ENCODE data around the gene PABPN1L. TPM values are rescaled to one million over a fixed set of nuclear protein-coding genes. Genes with fewer than 3 reads are reported as not detected.

The PABPN1L gene
- total RNA-seq, 1 experiment from 2014 or later = not detected

DNA sequence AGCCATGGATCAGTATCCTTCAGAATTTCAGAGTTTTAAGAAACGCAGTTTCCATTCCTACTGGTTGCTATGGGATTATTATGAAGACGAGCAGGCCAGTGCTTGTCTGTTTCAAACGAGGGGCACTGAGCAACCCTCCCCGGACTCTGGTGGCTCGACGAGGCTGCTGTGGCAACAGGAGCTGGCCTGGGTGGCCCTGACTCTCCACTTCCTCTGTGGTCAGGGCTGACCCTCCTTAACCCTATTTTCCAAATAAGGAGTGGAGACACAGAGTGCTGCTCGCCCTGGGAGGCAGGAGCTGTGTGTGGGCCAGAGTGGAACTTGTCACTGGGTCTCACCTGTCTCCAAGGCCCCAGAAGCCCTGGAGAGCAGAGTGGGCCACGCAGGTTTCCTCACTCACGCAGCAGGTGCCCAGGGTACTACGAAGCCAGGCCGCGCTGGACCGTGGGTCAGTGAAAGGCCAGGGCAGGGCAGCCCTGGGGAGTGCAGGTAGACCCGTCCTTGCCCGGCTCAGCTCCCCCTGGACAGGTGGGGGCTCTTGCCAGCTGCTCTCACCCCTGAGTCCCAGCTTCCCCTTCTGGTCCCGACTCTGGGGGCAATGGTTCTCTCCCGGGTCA, 13.0 kb downstream of the PABPN1L start:
- no peak for DNase-seq (ENCODE audit: low read depth)

DNA sequence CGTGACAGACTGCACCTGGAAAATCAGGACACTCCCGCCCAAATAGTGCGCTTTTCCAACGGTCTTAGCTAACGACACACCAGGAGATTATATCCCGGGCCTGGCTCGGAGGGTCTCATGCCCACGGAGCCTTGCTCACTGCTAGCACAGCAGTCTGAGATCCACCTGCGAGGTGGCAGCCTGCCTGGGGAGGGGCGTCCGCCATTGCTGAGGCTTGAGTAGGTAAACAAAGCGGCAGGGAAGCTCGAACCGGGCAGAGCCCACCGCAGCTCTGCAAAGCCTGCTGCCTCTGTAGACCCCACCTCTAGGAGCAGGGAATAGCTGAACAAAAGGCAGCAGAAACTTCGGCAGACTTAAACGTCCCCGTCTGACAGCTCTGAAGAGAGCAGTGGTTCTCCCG, 14.8 kb downstream of the PABPN1L start:
- no peak for DNase-seq (ENCODE audit: low read depth)

DNA sequence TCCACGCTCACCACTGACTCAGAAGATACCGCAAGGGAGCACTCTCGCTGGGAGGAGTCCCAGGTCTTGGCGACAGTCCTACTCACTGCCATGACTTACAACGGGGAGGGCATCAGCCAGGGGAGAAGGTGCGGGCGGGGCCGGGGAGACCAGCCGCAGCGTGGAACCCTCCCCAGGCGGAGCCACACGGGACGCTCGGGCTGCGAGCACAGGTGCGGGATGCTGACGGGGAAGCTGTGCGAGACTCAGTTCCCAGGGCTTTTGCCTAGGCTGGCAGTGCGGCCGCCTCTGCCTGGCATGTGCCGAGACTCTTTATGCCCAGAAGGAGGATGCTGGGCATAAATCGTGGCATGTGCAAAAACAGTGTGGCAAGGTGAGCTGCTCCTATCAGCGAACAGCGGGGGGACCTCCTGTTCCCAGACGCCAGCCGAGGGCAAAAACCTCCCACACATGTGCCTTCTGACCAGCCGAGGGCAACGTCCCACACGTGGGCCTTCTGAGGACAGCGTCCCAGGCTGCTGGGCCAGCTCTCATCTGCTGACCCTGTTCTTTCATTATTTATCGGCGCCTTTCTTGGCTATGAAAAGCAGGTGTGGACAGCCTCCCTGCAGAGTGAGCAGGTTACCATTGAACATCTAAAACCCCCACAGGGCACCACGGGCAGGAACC, 15.8 kb downstream of the PABPN1L start:
- no peak for DNase-seq (ENCODE audit: low read depth)

DNA sequence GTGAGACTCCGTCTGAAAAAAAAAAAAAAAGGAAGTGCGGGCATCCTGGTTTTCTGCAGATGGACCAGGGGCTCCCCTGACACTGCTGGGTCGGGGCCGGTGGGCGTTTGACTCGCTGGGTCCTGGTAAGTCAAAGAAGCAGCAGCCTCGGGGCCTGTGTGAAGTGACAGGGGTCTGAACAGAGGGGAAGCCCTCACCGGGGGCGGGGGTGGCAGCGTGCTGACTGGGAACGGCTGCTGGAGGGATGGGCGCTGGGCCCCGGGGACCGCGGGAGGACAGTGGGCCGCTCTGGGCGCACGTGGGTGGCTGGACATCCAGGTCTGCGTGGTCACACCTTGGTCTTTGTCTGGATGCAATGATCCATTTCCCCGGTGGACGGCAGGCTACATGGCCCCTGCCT, 17.9 kb downstream of the PABPN1L start:
- DNase-seq (ENCODE audit: low read depth) = no peak

DNA sequence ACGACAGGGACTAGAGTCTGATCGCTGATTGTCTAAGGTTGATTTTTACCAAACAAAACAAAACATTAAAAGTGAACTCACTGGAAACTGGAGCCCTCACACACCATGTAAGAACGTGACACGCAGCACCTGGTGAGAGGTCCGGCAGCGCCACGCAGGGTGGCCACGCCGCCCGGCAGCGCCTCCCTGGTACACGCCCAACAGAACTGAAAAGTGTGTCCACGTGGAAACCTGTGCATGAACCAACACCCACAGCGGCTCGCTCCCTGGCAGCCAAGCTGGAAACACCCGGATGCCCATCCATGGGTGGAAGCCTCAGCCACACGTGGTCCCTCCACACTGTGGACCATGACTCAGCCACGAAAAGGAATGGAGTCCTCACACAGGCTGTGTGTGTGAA, 18.8 kb downstream of the PABPN1L start:
- DNase-seq (ENCODE audit: low read depth) = no peak

DNA sequence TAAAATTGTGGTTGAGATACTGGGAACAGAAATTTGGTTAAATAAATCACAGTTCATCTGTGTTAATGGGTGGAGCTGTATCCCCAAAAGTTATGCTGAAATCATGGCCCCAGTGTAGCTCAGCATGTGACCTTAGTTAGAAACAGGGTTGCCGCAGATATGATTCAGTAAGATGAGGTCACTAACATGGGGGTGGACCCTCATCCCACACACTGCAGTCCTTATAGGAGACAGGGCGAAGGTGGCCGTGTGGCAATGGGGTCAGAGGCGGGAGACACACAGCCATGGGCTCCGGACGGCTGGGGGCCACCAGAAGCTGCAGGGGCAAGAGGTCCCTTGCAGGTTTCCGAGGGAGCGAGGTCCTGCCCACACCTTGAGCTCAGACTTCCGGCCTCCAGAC, 20.4 kb downstream of the PABPN1L start:
- no peak for DNase-seq (ENCODE audit: low read depth)

DNA sequence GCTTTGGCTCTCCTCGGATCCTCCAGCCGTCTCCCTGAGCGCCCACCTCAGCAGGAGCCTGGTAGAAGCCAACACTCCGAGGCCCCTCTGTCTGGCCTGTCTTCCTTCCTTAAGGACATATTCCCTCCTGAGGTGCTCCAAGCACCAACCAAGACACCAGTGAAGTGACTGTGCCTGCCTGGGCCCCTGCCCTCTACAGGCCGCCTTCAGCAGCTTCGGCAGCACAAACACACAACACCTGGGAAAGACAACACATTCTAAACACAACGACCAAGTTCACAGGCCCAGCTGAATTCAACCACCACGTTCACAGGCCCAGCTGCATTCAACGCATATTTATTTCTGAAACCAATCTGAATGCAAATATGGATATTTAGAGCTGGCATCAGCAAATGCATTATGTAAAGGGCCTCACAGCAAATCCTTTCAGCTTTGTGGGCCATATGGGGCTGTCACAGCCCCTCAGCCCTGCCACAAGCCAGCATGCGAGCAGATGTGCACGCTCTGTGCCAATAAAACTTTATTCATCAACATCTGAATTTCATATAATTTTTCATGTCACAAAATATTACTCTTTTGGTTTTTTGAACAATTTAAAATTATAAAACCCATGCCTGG, 21.9 kb downstream of the PABPN1L start:
- no peak for DNase-seq (ENCODE audit: low read depth)

DNA sequence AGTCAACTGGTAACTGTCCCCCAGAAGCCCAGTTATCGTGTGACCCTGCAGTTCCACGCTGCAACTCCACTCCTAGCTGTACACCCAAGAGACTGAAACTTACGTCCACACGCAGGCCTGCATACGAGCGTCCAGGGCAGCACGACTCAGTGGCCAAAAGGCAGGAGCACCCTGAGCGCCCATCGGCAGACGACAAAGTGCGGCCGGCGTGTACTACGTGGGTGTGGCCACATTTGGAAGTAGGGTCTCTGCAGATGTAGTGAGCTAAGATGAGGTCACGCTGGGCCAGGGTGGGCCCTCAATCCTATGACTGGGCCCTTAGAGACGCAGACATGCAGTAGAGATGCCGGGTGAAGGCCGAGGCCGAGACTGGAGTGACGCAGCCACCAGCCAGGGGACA, 23.2 kb downstream of the PABPN1L start:
- DNase-seq (ENCODE audit: low read depth) = no peak

DNA sequence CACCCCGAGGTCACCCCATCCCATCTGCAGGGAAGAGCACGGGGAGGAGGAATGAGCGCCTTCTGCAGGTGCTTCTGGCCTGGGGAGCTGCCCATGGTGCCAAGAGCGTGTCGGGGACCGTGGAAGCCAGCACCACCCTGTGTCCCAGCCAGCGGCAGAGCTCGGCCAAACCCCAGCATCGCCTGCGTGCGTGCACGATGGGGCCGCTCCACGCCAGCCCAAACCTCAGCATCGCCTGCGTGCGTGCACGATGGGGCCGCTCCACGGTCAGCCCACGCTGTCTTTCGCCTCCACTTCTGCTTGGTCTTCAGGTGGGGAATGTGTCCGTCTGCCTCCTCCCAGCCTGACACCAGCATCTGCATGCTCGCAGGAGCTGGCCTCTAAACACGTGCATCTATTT, 23.7 kb downstream of the PABPN1L start:
- no peak for DNase-seq (ENCODE audit: low read depth)

DNA sequence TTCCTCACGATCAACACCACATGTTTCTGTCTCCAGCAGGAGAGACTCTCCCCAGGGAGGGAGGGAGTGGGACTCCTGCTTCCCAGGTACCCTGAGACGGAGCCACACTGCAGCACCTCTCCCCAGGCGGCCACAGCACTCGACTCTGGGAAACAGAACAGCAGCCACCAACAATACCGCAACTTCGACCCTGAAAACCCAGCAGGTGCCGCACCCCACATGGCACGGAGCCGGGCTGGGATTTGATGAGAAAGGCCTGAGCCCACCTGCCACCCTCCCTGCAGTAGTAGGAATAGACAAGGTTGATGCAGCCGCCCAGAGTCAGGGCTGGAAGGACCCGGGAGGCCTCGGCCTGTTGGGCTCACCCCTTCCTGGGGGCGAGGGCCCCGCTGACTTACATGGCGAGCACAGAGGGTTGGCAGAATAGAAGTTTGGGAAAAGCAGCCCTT, 24.1 kb downstream of the PABPN1L start:
- no peak for DNase-seq (ENCODE audit: low read depth)

DNA sequence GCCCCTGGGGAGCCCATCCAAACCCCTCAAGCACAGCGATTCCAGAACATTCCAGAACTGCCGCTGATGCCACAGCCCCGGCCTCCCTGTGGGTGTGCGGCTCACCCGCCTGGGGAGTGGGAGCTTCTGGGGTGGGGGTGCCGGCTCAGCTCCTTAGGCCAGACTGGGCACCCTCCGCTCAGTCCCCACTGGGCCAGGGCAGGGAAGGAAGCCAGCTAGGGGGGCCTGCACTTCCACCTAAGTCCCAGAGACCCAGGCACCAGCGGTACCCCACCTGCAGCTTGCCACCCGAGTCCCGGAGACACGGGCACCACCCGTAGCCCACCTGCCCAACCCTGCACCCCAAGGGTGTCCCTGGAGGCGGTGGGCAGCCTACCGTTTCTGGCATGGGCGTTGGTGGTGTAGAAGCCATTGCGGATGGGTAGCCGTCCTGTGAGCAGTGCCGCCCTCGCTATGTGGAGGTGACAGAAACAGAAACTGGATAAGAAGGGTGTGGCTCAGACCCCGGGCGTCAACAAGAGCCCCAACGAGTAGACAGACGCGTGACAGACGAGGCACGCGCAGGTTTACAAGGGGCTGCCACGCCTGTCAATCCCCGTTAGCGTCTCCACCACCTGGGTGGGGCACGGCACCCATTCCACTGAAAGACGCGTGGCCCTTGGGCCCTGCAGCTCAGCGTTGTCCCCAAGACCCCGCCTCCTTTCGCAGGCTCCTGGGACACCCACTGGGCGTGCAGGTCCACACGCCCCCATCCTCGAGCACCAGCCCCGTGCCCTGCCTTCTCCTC, 24.7 kb downstream of the PABPN1L start:
- no peak for DNase-seq (ENCODE audit: low read depth)

DNA sequence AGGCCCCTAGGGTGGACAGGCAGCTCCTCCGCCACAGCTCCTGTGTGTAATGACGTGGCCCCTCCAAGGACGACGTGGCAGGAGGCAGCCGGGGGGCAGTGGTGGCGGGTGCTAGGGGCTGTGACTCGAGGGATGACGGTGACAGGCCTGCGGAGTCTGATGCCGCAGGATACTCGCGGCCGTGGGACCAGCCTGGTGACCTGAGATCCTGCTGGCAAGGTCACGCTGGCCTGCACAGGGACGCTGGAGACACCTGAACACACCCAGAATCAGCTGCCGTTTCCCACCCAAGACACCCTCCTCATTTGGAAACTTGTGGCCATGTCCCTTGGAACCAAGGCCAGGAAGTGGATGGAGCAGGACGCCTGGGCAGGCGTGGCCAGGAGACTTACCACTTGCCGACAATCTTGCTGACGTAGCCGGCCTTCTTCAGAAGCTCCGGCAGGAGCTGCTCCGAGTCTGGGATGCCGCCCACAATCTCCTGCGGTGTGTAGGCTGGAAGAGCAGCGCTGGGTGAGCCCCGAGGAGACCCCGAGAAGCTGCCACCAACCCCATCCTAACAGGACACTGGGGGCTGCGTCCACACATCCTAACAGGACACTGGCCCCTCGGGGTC, 25.8 kb downstream of the PABPN1L start:
- no peak for DNase-seq (ENCODE audit: low read depth)

DNA sequence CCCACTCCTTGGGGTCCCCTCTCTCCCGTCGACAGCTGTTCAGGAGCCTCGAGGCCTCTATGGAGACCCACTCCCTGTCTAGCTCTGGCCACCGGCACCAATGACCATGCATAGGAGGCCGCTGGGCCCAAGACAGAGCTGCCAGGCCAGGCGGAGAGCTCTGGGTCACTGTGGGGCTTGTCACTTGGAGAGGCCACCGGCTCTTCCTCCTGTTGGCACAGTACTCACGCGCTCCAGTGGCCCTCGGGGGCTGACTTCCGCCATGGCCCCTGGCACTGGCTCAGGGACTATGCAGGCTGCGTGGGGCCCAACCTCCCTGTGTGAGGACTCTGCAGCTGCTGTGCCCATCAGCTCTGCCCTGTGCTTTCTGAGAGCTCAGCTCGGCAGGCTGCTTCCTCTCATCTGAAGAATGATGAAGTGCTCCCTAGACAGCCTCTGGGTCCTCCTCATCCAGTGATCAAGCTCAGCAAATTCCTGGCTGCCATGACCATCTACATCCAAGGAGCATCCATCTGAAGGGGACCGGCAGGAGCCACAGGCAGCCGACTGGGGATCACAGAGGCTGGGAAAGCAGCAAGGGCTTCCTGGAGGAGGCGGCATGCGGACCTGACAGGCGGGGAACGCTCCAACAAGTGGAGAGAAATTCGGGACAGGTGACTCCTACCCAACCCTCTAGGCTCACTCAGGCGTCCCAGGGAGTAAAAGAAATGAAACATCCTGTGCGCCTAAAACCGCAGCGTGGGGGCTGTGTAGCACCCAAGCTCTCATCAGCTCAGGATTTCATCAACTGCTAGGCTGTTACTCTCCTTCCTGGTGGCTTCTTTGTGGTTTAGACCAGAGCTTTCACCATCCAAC, 26.5 kb downstream of the PABPN1L start:
- no peak for DNase-seq (ENCODE audit: low read depth)

DNA sequence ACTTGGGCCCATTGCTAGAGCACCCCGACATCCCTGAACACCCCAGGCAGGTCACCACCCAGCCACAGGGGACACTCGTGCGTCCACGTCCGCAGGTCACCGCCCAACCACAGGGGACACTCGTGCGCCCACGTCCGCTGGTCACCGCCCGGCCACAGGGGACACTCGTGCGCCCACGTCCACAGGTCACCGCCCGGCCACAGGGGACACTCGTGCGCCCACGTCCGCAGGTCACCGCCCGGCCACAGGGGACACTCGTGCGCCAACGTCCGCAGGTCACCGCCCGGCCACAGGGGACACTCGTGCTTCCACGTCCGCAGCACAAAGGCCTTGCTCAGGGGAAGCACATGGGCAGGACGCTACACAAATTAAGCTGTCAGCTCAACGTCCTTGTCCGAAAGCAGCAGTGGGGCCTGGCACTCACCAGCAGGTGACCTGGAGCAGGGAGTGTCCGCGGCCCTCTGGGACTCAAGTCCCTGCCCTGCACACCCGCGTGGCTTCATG, 27.4 kb downstream of the PABPN1L start:
- no peak for DNase-seq (ENCODE audit: low read depth)

DNA sequence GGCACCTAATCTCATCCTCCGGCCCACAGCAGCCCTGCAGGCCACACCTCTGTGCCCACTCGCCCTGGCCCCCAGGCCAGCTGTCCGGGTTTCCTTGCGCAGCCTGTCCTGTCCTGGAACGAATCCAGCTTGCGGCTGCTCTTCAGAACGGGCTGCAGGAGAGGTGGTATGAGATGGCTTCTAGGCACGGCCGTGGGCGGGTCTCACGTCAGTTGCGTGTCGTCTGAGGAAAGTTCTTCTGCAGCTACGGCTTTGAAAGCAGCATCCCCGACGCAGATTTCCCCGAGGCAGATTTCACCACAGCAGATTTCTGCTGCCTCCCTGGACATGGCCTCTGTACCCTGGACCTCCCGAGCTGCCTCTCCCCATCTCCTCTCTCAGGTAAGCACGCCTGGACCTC, 27.9 kb downstream of the PABPN1L start:
- no peak for DNase-seq (ENCODE audit: low read depth)

DNA sequence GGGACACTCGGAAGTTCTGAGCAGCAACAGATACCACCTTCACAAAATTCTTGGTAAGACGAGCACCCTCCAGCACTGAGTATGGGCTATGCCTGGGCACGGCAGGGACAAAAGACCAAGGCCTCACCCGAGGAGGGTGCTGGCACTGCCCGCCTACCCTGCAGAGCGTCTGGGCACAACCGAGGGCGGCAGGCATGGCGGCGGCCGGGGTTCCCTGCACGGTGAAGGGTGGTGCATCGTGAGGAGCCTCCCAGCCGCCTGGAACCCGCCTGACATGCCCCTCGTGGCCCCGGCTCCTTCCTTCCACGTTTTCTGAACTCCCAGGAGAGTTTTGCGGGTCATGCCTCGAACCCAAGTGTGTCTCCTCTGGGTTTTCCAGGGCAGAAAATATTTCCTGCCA, 28.7 kb downstream of the PABPN1L start:
- no peak for DNase-seq (ENCODE audit: low read depth)

DNA sequence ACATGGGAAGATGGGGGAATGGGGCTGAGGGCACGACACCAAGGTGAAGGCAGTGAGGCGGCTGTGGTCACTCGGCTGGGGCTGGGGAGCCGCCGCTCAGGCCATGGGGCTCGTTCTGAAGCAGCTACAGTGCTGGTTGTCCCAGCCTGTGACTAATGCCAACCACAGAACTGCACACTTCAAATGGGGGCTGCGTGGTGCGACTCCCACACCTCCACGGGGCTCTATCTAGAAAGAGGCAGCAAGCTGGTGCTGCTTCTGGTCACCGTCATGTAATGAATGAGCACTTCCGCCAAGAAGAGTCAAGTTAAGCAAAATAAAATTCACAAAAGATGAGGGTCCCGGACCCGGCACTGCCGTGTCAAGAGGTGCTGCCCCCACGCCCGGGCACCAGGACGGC, 29.7 kb downstream of the PABPN1L start:
- no peak for DNase-seq (ENCODE audit: low read depth)

DNA sequence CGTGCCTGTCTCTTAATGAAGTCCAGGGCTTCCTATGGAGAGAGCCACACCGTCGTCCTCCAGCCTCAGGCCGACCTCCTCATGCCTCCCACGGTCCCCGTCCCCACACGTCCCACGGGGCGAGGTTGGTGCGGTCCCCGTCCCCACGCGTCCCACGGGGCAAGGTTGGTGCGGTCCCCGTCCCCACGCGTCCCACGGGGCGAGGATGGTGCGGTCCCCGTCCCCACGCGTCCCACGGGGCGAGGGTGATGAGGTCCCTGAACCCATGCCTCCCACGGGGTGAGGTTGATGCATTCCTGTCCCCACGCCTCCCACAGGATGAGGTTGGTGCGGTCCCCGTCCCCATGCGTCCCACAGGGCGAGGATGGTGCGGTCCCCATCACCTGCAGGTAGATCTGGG, 30.6 kb downstream of the PABPN1L start:
- DNase-seq (ENCODE audit: low read depth) = no peak

DNA sequence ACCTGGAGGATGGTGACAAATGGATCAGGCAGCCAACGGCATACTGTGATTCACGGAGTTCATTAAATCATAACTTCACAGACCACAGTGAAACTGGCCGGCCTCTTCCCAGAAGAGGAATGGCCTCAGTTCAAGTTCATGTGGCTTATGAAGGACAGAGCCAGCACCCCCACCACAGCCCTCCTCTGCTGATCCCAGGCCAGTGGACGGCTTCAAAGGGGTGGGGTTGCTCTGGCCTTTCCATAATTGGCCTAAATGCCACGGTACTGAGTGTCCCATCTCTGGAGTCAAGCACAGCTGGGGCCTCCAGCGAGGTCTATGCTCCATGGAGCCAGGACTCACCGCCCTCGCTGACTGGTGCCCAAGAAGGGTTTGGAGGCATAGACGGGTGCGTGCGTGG, 31.1 kb downstream of the PABPN1L start:
- no peak for DNase-seq (ENCODE audit: low read depth)

DNA sequence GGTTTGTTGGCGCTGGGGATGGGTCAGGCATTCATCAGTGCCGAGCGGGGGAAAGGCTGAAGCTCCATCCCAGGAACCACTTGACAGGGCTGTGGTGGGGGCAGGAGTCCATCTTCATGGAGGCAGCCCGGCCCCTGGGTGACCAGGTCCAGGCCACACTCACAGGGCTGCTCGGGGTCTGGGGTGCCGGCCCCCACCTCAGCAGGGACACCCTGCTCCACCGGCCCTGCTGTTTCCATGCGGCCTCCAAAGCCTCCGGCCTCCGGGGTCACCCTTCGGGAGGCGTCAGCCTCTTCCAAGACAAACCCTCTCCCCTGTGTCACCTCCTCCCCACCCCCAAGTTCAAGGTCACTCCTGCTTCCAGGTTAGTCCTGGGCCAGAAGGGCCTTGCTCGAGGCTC, 31.8 kb downstream of the PABPN1L start:
- no peak for DNase-seq (ENCODE audit: low read depth)

DNA sequence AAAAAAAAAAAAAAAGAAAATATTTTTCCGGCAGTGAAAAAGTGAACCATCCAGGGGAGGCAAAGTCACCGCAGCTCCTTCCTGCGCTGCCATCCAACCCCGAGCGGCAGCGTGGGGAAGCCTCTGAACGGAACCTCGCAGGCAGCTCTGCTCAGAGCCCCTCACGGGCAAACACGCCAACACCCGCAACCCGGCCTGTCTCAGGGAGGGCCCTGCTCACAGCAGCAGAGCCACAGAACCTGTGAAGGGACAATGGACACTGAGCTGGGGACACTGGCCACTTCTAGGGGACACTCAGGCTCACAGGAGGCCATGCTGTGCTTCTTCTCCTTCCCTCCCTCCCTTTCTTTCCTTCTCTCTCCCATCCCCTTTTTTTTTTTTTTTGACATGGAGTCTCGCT, 33.4 kb downstream of the PABPN1L start:
- DNase-seq (ENCODE audit: low read depth) = no peak
